ENCODE results near the gene BABAM1. TPM values are rescaled to one million over a fixed set of nuclear protein-coding genes. Genes with fewer than 3 reads are reported as not detected.

Gene BABAM1
- total RNA-seq, 2 experiments from 2014 or later: 110 TPM

DNA sequence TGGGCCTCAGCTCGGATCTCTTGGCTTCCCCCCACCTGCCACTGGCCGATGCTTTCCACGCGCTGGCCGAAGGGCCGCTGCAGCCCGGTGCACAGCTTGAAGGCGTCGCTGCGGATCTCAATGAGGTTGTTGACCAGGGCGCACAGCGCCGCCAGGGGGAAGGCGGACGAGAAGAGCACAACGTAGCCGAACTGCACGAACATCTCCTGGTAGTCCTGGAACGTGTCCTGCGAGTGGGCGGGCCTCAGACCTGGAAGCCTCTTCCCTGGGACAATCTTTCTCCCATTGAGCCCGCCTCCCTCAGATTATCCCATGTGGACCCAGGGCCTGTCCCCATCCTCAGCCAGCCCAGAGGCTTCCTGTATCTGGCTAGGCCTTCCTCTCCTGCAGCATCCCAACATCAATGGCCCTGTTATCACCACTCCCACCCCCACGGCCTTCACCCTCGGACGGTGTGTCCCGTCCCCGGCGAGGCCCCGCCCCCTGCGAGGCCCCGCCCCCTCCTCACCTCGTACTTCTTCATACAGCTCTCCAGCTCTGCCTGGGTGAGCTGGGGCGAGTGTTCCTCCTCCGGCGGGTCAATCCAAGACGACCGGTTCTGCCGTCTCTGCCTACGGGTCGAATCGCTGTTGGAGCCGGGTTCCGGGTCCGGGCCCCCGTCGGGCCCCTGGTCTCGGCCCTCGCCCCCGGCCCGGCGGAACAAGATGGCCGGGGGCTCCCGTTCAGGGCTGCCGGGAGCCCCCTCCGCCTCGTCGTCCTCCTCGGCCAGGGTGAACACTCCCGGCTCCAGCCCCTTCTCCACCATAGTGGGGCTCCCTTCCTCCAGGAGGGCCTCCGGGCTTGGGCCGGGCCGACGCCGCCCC, 60.6 kb downstream of the BABAM1 start:
- no peaks in the 10 kb centered on the region for H3K36me3 Mint-ChIP-seq
- no peaks in the 10 kb centered on the region for H3K27me3 Mint-ChIP-seq
- H3K4me3 Mint-ChIP-seq: peak overlapping the region; percentile 46
- intact Hi-C loops (cut with micrococcal nuclease): no loop called here
- POLR2A ChIA-PET: interaction anchor here (0.9 kb wide), 1 partner anchor 19 kb away, joined by 3 read pairs; the partner anchor contains the start of gene DDA1
- H3K9me3 Mint-ChIP-seq: no peaks in the 10 kb centered on the region
- peaks cover 3% of the 10 kb centered on the region for H3K4me1 Mint-ChIP-seq (ENCODE audit: low read depth)
- DNase-seq: peak; percentile 73
- H3K27ac Mint-ChIP-seq: no peak overlapping the region
- CTCF ChIA-PET: interaction anchor here (0.9 to 1.0 kb wide), 2 partner anchors 18 to 58 kb away, joined by 3 to 4 read pairs; partner anchors contain the start of gene DDA1

Other genes with a start within 250 kb of the BABAM1 start
- under 1 TPM; 0.31 to 0.88 TPM for gene CPAMD8, start 240.6 kb upstream of the BABAM1 start, total RNA-seq
- gene HAUS8, start 192.0 kb upstream of the BABAM1 start, total RNA-seq: 10 to 100 TPM; 34.9 to 36.8 TPM
- gene MYO9B, start 191.7 kb upstream of the BABAM1 start, total RNA-seq: 100 to 1,000 TPM; 100 to 104 TPM
- 10 to 100 TPM; 24.6 to 28.5 TPM for gene USE1, start 52.1 kb upstream of the BABAM1 start, total RNA-seq
- gene OCEL1, start 41.2 kb upstream of the BABAM1 start, total RNA-seq: 10 to 100 TPM; 17.6 to 17.9 TPM
- 10 to 100 TPM; 10.2 to 10.4 TPM for gene NR2F6, start 21.5 kb upstream of the BABAM1 start, total RNA-seq
- gene USHBP1, start 2.7 kb upstream of the BABAM1 start, total RNA-seq: under 1 TPM in 1 of 2 experiments, not detected in 1; 0.24 TPM
- 10 to 100 TPM; 10.5 to 10.7 TPM for gene ANKLE1, start 14.5 kb downstream of the BABAM1 start, total RNA-seq
- gene ABHD8, start 36.0 kb downstream of the BABAM1 start, total RNA-seq: 1 to 10 TPM; 7.7 to 7.9 TPM
- gene MRPL34, start 38.4 kb downstream of the BABAM1 start, total RNA-seq: 10 to 100 TPM; 92.9 to 93.7 TPM
- gene DDA1, start 42.1 kb downstream of the BABAM1 start, total RNA-seq: 10 to 100 TPM; 37.2 to 37.5 TPM
- gene ANO8, start 67.4 kb downstream of the BABAM1 start, total RNA-seq: 1 to 10 TPM; 5.8 to 6.0 TPM
- gene GTPBP3, start 70.1 kb downstream of the BABAM1 start, total RNA-seq: 10 to 100 TPM; 37.7 to 41.4 TPM
- gene PLVAP, start 109.9 kb downstream of the BABAM1 start, total RNA-seq: under 1 TPM in 1 of 2 experiments, not detected in 1; 0.14 TPM
- 1 to 10 TPM; 1.4 to 2.3 TPM for gene CCDC194, start 126.8 kb downstream of the BABAM1 start, total RNA-seq
- 100 to 1,000 TPM; 156 to 164 TPM for gene BST2, start 138.2 kb downstream of the BABAM1 start, total RNA-seq
- 10 to 100 TPM; 36.5 to 42.4 TPM for gene MVB12A, start 152.6 kb downstream of the BABAM1 start, total RNA-seq
- gene TMEM221, start 181.2 kb downstream of the BABAM1 start, total RNA-seq: not detected
- gene NXNL1, start 193.5 kb downstream of the BABAM1 start, total RNA-seq: not detected
- gene SLC27A1, start 203.1 kb downstream of the BABAM1 start, total RNA-seq: 1 to 10 TPM; 4.5 to 4.8 TPM
- gene PGLS, start 244.2 kb downstream of the BABAM1 start, total RNA-seq: 10 to 100 TPM; 70.1 to 70.5 TPM